Spleen (tissue), 7 donors: ENCODE results near the gene REEP3.
A peak's percentile ranks its signal among the peaks of the same experiment; 100 is the strongest.

Experiments used
- POLR2A ChIP-seq, 3 donors: fragments of 450-650 bp; IDR thresholded peaks; one replicate each; pipeline ENCODE4 v1.5.1; 2017; ENCODE audit warnings: antibody characterized with exemption in 3 of 3, mild to moderate bottlenecking in 1 of 3
- POLR2AphosphoS5 ChIP-seq, 3 donors: sonication (generic); formaldehyde crosslinking; IDR thresholded peaks; one replicate each; pipeline ENCODE4 v1.5.1; 2017; ENCODE audit warnings: antibody characterized with exemption in 3 of 3
- TF ChIP-seq, protein P1 (sequence below), 11 experiments: fragments of 200-600 bp in 7 of 11; fragments of 450-650 bp in 4 of 11; sonication (generic) in 4 of 11; IDR thresholded peaks in 8 of 11; conservative IDR thresholded peaks in 3 of 11; 1 replicate in 7 of 11; 2 replicates in 4 of 11; pipeline versions ENCODE4 v1.4.0 to v1.8.0; 2016 to 2021; ENCODE audit warnings: antibody characterized with exemption in 11 of 11, inconsistent platforms in 4 of 11, mild to moderate bottlenecking in 1 of 11
- donor health status: DM: no; HTN: no; CAD: no; lungs with moderate emphysema.
- donor health status: DM: no; HTN: no; CAD: no.
- donor health status: DM: no; HTN: no; CAD: no.

DNA sequence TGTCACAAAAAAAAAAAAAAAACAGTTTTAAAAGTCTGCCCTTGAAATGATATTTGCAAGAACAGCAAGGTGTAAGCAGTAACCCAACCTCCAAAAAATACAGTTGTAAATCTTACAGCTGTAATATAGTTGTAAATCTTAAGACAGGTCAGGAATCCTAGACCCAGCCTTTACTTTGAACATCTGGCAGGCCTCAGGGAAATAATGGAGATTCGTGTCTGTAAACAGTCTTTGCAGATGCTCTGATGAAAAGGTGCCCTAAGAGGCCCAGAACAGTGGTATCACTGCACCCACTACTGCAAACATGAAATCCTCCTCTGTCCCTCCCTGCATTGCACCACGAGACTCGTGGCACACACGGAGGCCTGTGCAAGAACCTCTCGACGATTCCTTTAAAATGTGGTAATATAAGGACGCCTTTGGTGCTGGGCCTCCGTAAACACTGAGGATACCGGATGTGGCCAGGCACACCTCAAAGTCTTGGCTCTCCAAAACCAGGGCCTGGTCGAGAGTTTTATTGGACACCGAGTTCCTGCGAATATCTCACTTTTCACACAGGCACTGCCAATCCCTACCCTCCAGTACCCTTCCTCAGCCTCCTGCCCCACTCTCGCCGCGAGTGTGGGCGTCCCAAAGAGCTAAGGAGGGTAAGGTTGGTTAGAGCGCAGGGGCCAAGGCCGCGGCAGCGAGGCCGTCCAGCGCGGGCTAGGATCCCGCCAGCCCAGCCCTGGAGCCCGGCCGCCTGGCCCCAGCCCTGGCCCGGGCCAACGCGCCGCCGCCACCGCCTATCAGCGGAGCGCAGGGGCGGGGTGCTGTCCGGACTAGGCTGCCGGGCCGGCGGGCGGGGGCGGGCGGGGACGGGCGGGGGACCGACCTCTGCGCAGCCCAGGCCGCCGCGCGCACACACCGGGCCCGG, at the start of gene REEP3:
- TF ChIP-seq, protein P1, sequence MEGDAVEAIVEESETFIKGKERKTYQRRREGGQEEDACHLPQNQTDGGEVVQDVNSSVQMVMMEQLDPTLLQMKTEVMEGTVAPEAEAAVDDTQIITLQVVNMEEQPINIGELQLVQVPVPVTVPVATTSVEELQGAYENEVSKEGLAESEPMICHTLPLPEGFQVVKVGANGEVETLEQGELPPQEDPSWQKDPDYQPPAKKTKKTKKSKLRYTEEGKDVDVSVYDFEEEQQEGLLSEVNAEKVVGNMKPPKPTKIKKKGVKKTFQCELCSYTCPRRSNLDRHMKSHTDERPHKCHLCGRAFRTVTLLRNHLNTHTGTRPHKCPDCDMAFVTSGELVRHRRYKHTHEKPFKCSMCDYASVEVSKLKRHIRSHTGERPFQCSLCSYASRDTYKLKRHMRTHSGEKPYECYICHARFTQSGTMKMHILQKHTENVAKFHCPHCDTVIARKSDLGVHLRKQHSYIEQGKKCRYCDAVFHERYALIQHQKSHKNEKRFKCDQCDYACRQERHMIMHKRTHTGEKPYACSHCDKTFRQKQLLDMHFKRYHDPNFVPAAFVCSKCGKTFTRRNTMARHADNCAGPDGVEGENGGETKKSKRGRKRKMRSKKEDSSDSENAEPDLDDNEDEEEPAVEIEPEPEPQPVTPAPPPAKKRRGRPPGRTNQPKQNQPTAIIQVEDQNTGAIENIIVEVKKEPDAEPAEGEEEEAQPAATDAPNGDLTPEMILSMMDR (IDR thresholded peaks at IDR 0.05 in 8 of 11, conservative IDR thresholded peaks at IDR 0.05 in 3 of 11): no peak
- TF ChIP-seq POLR2AphosphoS5 (IDR thresholded peaks at IDR 0.05) (peak in 1 of 3 donors; percentile 44), POLR2A (IDR thresholded peaks at IDR 0.05) (no peak)
